GM12864 (cell line): ENCODE measurements around the gene UGT1A6.

ENCODE experiments used
- DNase-seq: peaks from one replicate; pipeline ENCODE4 v3.0.0-alpha.2; 2011; ENCODE audit warnings: low read depth
- H3K4me3 ChIP-seq: 2 replicates; pipeline ENCODE4 v1.5.1; 2011; ENCODE audit warnings: mild to moderate bottlenecking, low read depth, low read length, control low read depth
- CTCF ChIP-seq: IDR thresholded peaks from 2 replicates; pipeline ENCODE4 v1.5.1; 2011; ENCODE audit warnings: low read depth, mild to moderate bottlenecking, moderate library complexity, low read length, control low read depth, inconsistent platforms; ENCODE audit errors: missing control alignments

The UGT1A6 gene

GRCh38 chr2:233807215-233807865 is 114.7 kb downstream of the UGT1A6 start:
- no peak for TF ChIP-seq CTCF
- H3K4me3 ChIP-seq, result no peak overlapping the region
- DNase-seq, result no peak

- TF ChIP-seq CTCF, result no peak
- H3K4me3 ChIP-seq, result no peak overlapping the region
- DNase-seq, result no peak
Observed at GRCh38 chr2:233807966-233808935, 115.6 kb downstream of the UGT1A6 start.

- no peak overlapping the region for H3K4me3 ChIP-seq
- TF ChIP-seq CTCF, result no peak
- no peak for DNase-seq
Observed at GRCh38 chr2:233810385-233810784, 117.7 kb downstream of the UGT1A6 start.

GRCh38 chr2:233811087-233811486 is 118.4 kb downstream of the UGT1A6 start:
- DNase-seq, result no peak
- TF ChIP-seq CTCF, result no peak
- H3K4me3 ChIP-seq, result no peak overlapping the region

- no peak for DNase-seq
Observed at GRCh38 chr2:233811732-233812131, 119.0 kb downstream of the UGT1A6 start.

More at GRCh38 chr2:233811732-233812131, 119.0 kb downstream of the UGT1A6 start:
- TF ChIP-seq CTCF, result no peak
- no peak overlapping the region for H3K4me3 ChIP-seq
